Esophagus squamous epithelium (tissue), 4 donors: Measurements from ENCODE around the gene PMM2.

Source experiments
- POLR2A ChIP-seq, 4 donors: fragments of 450-650 bp; IDR thresholded peaks; one replicate each; pipeline ENCODE4 v1.6.1; 2017; ENCODE audit warnings: antibody characterized with exemption in 4 of 4, mild to moderate bottlenecking in 4 of 4, moderate library complexity in 3 of 4
- TF ChIP-seq, protein P1 (sequence below), 6 experiments: fragments of 450-650 bp in 4 of 6; fragments of 200-600 bp in 2 of 6; sonication (generic) in 2 of 6; IDR thresholded peaks; one replicate each; pipeline ENCODE4 v1.5.1; 2016 to 2019; ENCODE audit warnings: antibody characterized with exemption in 6 of 6, mild to moderate bottlenecking in 4 of 6, moderate library complexity in 4 of 6

DNA sequence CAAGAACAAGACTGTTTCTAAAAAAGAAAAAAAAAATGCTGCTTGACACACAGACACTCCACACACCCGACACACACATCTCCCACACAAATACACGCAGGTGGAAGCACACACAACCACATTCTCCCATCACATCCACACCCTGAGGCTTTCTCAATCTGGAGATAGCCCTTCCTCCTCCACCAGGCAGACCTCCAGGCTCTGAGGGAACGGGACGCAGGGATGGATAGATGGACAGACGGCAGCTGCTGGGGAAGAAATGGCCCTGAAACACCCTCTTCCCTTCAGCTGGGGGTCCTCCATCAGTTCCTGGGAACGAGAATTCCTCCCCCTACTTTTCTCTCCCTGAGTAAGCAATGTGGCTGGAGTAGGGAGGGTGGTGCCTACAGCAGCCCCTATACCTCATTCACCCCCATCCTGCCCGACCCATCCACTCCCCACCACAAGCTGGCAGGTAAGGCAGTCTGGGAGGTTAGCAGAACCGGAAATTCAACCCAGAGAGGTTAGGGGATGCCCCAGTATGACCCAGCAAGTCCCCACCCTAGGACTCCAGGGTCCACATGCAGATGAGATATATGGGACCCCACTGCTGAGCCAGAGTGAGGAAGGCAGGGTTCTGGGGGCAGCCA is 80.4 kb downstream of the PMM2 start:
- TF ChIP-seq, protein P1, sequence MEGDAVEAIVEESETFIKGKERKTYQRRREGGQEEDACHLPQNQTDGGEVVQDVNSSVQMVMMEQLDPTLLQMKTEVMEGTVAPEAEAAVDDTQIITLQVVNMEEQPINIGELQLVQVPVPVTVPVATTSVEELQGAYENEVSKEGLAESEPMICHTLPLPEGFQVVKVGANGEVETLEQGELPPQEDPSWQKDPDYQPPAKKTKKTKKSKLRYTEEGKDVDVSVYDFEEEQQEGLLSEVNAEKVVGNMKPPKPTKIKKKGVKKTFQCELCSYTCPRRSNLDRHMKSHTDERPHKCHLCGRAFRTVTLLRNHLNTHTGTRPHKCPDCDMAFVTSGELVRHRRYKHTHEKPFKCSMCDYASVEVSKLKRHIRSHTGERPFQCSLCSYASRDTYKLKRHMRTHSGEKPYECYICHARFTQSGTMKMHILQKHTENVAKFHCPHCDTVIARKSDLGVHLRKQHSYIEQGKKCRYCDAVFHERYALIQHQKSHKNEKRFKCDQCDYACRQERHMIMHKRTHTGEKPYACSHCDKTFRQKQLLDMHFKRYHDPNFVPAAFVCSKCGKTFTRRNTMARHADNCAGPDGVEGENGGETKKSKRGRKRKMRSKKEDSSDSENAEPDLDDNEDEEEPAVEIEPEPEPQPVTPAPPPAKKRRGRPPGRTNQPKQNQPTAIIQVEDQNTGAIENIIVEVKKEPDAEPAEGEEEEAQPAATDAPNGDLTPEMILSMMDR (IDR thresholded peaks at IDR 0.05), result no peak
- no peak for TF ChIP-seq POLR2A (IDR thresholded peaks at IDR 0.05)
